A549 (cell line): ENCODE data around the gene CELF2. TPM values are rescaled to one million over a fixed set of nuclear protein-coding genes. Genes with fewer than 3 reads are reported as not detected.

Source experiments
- ATAC-seq, 2 experiments: fragments of 200-7000 bp in 1 of 2; fragments of >200 bp in 1 of 2; cut with Nextera tagmentation in 1 of 2; cut with Tn5 transposase in 1 of 2; 3 replicates each; pipeline versions ENCODE4 v1.8.0 to v1.9.1; 2018 to 2020; ENCODE audit warnings: mild to moderate bottlenecking in 1 of 2, moderate library complexity in 1 of 2
- CTCF ChIA-PET: fragments of 300-600 bp; sonication (Branson Sonifier 250); formaldehyde crosslinking; extraction: SDS; loops from one replicate; lab custom pipeline; 2021; ENCODE audit warnings: antibody characterized with exemption, inconsistent platforms; lab: Yijun Ruan, JAX
- POLR2A ChIA-PET: fragments of 350-600 bp; formaldehyde crosslinking; extraction: SDS; loops from one replicate; lab custom pipeline; 2021; ENCODE audit warnings: antibody characterized with exemption, inconsistent platforms; lab: Yijun Ruan, JAX
- DNase-seq, 2 experiments: peaks; one replicate each; pipeline versions ENCODE4 v3.0.0 to v3.0.0-alpha.2; 2011 to 2016; ENCODE audit warnings: low read depth in 1 of 2, low spot score in 1 of 2
- FAIRE-seq: peaks from 2 replicates; lab custom pipeline; 2011; peaks lifted over from hg19 to GRCh38; lab: Jason Lieb, UNC
- H3K27ac ChIP-seq, 2 experiments: fragments of >200 bp; sonication (Bioruptor Twin); formaldehyde crosslinking; 3 replicates each; pipeline ENCODE4 v1.5.1; 2016 to 2017
- H3K4me1 ChIP-seq: fragments of >200 bp; sonication (Bioruptor Twin); formaldehyde crosslinking; 3 replicates; pipeline ENCODE4 v1.6.1; 2016
- H3K4me2 ChIP-seq: fragments of >200 bp; sonication (Bioruptor Twin); formaldehyde crosslinking; 3 replicates; pipeline ENCODE4 v1.6.1; 2016
- H3K4me3 ChIP-seq: fragments of >200 bp; sonication (Bioruptor Twin); formaldehyde crosslinking; 3 replicates; pipeline ENCODE4 v1.5.1; 2016
- H3K9me3 ChIP-seq: fragments of >200 bp; sonication (Bioruptor Twin); formaldehyde crosslinking; 3 replicates; pipeline ENCODE4 v1.6.1; 2016
- CEBPB ChIP-seq, 2 experiments: fragments of >200 bp in 1 of 2; sonication (Bioruptor Twin) in 1 of 2; formaldehyde crosslinking in 1 of 2; IDR thresholded peaks; 2 replicates each; pipeline ENCODE4 v1.6.1; 2012 to 2016
- CHD2 ChIP-seq: fragments of 150-350 bp; IDR thresholded peaks from 2 replicates; pipeline ENCODE4 v1.6.1; 2014; ENCODE audit warnings: low read length; ENCODE audit not compliant: partially characterized antibody
- CTCF ChIP-seq: fragments of >200 bp; sonication (Bioruptor Twin); formaldehyde crosslinking; IDR thresholded peaks from 3 replicates; pipeline ENCODE4 v1.5.1; 2016
- EHMT2 ChIP-seq: fragments of 200-600 bp; sonication (generic); IDR thresholded peaks from 2 replicates; pipeline ENCODE4 v1.6.1; 2016; ENCODE audit warnings: antibody characterized with exemption, low read depth, mild to moderate bottlenecking, moderate library complexity
- ESRRA ChIP-seq: fragments of 150-350 bp; IDR thresholded peaks from 2 replicates; pipeline ENCODE4 v1.6.1; 2014; ENCODE audit warnings: mild to moderate bottlenecking, low read length, borderline replicate concordance
- FOXS1 ChIP-seq: fragments of 250-450 bp; sonication (Bioruptor Pico); IDR thresholded peaks from 2 replicates; pipeline ENCODE4 v1.5.0; 2020; ENCODE audit warnings: mild to moderate bottlenecking, moderate library complexity
- HDAC2 ChIP-seq: fragments of 200-600 bp; sonication (generic); IDR thresholded peaks from 2 replicates; pipeline ENCODE4 v1.6.1; 2016
- HEYL ChIP-seq: fragments of 250-450 bp; sonication (Bioruptor Pico); IDR thresholded peaks from 2 replicates; pipeline ENCODE4 v1.8.0; 2021; ENCODE audit warnings: mild to moderate bottlenecking, moderate library complexity
- HOXB5 ChIP-seq: fragments of 250-450 bp; sonication (Bioruptor Pico); IDR thresholded peaks from 2 replicates; pipeline ENCODE4 v1.5.0; 2020; ENCODE audit warnings: mild to moderate bottlenecking, moderate library complexity
- JUNB ChIP-seq: fragments of >200 bp; sonication (Bioruptor Twin); formaldehyde crosslinking; IDR thresholded peaks from 2 replicates; pipeline ENCODE4 v1.6.1; 2016
- KDM1A ChIP-seq: fragments of 200-600 bp; sonication (generic); IDR thresholded peaks from 2 replicates; pipeline ENCODE4 v1.6.1; 2016; ENCODE audit warnings: low read depth, mild to moderate bottlenecking
- MYC ChIP-seq: IDR thresholded peaks from 2 replicates; pipeline ENCODE4 v1.6.1; 2012; ENCODE audit warnings: mild to moderate bottlenecking, inconsistent platforms, low read length, improper control_type of control experiment, borderline replicate concordance
- NFE2L2 ChIP-seq: fragments of 150-350 bp; conservative IDR thresholded peaks from 2 replicates; pipeline ENCODE4 v1.6.1; 2014; ENCODE audit warnings: low read length
- NPAS2 ChIP-seq: fragments of 250-450 bp; sonication (Bioruptor Pico); IDR thresholded peaks from 2 replicates; pipeline ENCODE4 v1.8.0; 2022; ENCODE audit warnings: mild to moderate bottlenecking, moderate library complexity, borderline replicate concordance
- NR3C1 ChIP-seq: fragments of >200 bp; sonication (Bioruptor Twin); formaldehyde crosslinking; IDR thresholded peaks from 3 replicates; pipeline ENCODE4 v1.6.1; 2017
- POLR2A ChIP-seq: IDR thresholded peaks from 2 replicates; pipeline ENCODE4 v1.6.1; 2012; ENCODE audit warnings: mild to moderate bottlenecking, low read length
- RCOR1 ChIP-seq: fragments of 150-350 bp; IDR thresholded peaks from 2 replicates; pipeline ENCODE4 v1.6.1; 2014; ENCODE audit warnings: antibody characterized with exemption, low read length, low read depth
- RNF2 ChIP-seq: fragments of 200-600 bp; sonication (generic); IDR thresholded peaks from 2 replicates; pipeline ENCODE4 v1.6.1; 2016; ENCODE audit warnings: low read depth, mild to moderate bottlenecking, antibody characterized with exemption, moderate library complexity, borderline replicate concordance
- SREBF2 ChIP-seq: fragments of 450-650 bp; IDR thresholded peaks from 2 replicates; pipeline ENCODE4 v1.6.1; 2014; ENCODE audit warnings: mild to moderate bottlenecking, moderate library complexity
- TP53 ChIP-seq: fragments of 250-450 bp; sonication (Bioruptor Pico); IDR thresholded peaks from 2 replicates; pipeline ENCODE4 v1.5.0; 2021; ENCODE audit warnings: mild to moderate bottlenecking, moderate library complexity
- ZNF302 ChIP-seq: fragments of 250-450 bp; sonication (Bioruptor Pico); IDR thresholded peaks from 2 replicates; pipeline ENCODE4 v1.9.0; 2021; ENCODE audit warnings: inconsistent platforms, mild to moderate bottlenecking, moderate library complexity
- ZSCAN20 ChIP-seq: fragments of 250-450 bp; sonication (Bioruptor Pico); IDR thresholded peaks from 2 replicates; pipeline ENCODE4 v1.8.0; 2022; ENCODE audit warnings: mild to moderate bottlenecking, moderate library complexity
- WGBS: methylation state at CpG from one replicate; pipeline ENCODE4 v1.1.6; 2017; ENCODE audit errors: missing lambda C conversion rate; 5-methylcytosine and 5-hydroxymethylcytosine counted together
- polyA plus RNA-seq, 4 experiments: library from polyadenylated mRNA; depleted of rRNA in 3 of 4; stranded (reverse); fragments of >200 nt; fragmentation: RNase III in 1 of 4; extraction: RNeasy Plus Mini Kit Qiagen cat#74134 plus additional on column Dnase treatment in 1 of 4; gene quantifications; 2 replicates in 3 of 4; 3 replicates in 1 of 4; pipeline ENCODE4 v1.2.3, GENCODE V29; 2011 to 2017
- TF ChIP-seq, protein P1 (sequence below): fragments of 200-600 bp; sonication (generic); IDR thresholded peaks from 2 replicates; pipeline ENCODE4 v1.6.1; 2016; ENCODE audit warnings: antibody characterized with exemption, mild to moderate bottlenecking, moderate library complexity
- TF ChIP-seq, protein P2 (sequence below): fragments of 250-450 bp; sonication (Bioruptor Pico); IDR thresholded peaks from 2 replicates; pipeline ENCODE4 v1.5.0; 2021; ENCODE audit warnings: mild to moderate bottlenecking, moderate library complexity, borderline replicate concordance
- TF ChIP-seq, protein P3 (sequence below): fragments of 250-450 bp; sonication (Bioruptor Pico); IDR thresholded peaks from 2 replicates; pipeline ENCODE4 v1.5.0; 2020; ENCODE audit warnings: low read depth, mild to moderate bottlenecking, moderate library complexity

CELF2 gene
- polyA plus RNA-seq, 2 of the 4 experiments (the other 2 are of a cell fraction): 0.01 to 0.03 TPM

GRCh38 chr10:11017000-11017569, 587 bp upstream of the CELF2 start:
- TF ChIP-seq KDM1A: no peak
- no peak for TF ChIP-seq RCOR1
- no peak for TF ChIP-seq HDAC2
- TF ChIP-seq, protein P1, sequence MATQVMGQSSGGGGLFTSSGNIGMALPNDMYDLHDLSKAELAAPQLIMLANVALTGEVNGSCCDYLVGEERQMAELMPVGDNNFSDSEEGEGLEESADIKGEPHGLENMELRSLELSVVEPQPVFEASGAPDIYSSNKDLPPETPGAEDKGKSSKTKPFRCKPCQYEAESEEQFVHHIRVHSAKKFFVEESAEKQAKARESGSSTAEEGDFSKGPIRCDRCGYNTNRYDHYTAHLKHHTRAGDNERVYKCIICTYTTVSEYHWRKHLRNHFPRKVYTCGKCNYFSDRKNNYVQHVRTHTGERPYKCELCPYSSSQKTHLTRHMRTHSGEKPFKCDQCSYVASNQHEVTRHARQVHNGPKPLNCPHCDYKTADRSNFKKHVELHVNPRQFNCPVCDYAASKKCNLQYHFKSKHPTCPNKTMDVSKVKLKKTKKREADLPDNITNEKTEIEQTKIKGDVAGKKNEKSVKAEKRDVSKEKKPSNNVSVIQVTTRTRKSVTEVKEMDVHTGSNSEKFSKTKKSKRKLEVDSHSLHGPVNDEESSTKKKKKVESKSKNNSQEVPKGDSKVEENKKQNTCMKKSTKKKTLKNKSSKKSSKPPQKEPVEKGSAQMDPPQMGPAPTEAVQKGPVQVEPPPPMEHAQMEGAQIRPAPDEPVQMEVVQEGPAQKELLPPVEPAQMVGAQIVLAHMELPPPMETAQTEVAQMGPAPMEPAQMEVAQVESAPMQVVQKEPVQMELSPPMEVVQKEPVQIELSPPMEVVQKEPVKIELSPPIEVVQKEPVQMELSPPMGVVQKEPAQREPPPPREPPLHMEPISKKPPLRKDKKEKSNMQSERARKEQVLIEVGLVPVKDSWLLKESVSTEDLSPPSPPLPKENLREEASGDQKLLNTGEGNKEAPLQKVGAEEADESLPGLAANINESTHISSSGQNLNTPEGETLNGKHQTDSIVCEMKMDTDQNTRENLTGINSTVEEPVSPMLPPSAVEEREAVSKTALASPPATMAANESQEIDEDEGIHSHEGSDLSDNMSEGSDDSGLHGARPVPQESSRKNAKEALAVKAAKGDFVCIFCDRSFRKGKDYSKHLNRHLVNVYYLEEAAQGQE: no peak
- TF ChIP-seq, all 56 proteins: peak for 0
- Histone ChIP-seq H3K4me1 (peaks cover 7% of the 10 kb centered on the region; the same call in 1 of the 3 replicates), H3K4me2 (peak overlapping the region; percentile 98), H3K27ac (peak overlapping the region in 1 of 2 experiments; percentile 56; a peak in 1 of 6 replicates), H3K4me3 (peak overlapping the region; percentile 48), H3K9me3 (no peaks in the 10 kb centered on the region)
- DNase-seq (no peak), ATAC-seq (0 out of 6 replicates have a peak, but pooled peaks of 1 of the 2 experiments have one; percentile 31), FAIRE-seq (no peak)
- ChIA-PET CTCF (interaction anchor here (1.2 kb wide), 1 partner anchor 9 kb away, joined by 4 read pairs; no protein-coding TSS in a partner anchor), POLR2A (no interaction called here)
- 30% methylated on average over 15 of the region's 19 CpGs for WGBS

DNA sequence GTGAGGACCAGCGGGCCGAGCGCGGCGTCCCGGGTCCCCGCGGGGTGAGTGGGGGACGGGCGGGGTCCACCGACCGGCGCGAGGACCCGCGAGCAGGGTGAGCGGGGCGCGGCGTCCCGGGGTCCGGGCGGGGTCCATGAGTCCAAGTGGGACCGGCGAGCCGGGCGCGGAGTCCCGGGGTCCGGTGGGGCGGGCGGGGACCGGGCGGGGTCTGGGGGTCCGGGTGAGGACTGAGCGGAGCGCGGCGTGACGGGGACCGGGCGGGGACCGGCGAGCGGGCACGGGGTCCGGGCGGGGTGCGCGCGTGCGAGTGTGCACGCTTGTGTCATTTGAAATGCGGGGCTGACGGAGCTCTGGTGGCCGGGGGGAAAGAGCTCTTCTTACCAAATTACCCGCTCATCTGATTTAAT, 765 bp downstream of the CELF2 start:
- POLR2A ChIA-PET: no interaction called here
- DNase-seq (no peak), ATAC-seq (no peak), FAIRE-seq (no peak)
- 40% methylated on average over 6 of the region's 57 CpGs for WGBS
- peak overlapping the region; percentile 98 for H3K4me2 ChIP-seq
- peak overlapping the region; percentile 48 for H3K4me3 ChIP-seq
- H3K27ac ChIP-seq: no peak overlapping the region
- TF ChIP-seq RCOR1 (no peak), ESRRA (no peak), NPAS2 (CRISPR knock-in tag) (no peak), ZSCAN20 (CRISPR knock-in tag) (no peak), FOXS1 (CRISPR knock-in tag) (no peak), TP53 (CRISPR knock-in tag) (no peak), JUNB (no peak), CEBPB (IDR thresholded peaks at IDR 0.05) (no peak), CHD2 (no peak), HEYL (no peak)
- no peaks in the 10 kb centered on the region for H3K9me3 ChIP-seq
- H3K4me1 ChIP-seq: peaks cover 7% of the 10 kb centered on the region; the same call in 1 of the 3 replicates
- CTCF ChIA-PET: no interaction called here

GRCh38 chr10:11018855-11019631, 1.4 kb downstream of the CELF2 start:
- Histone ChIP-seq H3K4me2 (peak overlapping the region; percentile 98; the same call in 1 of the 3 replicates), H3K27ac (no peak overlapping the region), H3K9me3 (no peaks in the 10 kb centered on the region), H3K4me1 (peaks cover 7% of the 10 kb centered on the region; the same call in 1 of the 3 replicates), H3K4me3 (no peak overlapping the region)
- 22% methylated on average over 11 of the region's 11 CpGs for WGBS
- ATAC-seq: no peak
- FAIRE-seq: no peak
- CTCF ChIA-PET: interaction anchor here (1.2 kb wide), 1 partner anchor 14 kb away, joined by 3 read pairs; no protein-coding TSS in a partner anchor
- POLR2A ChIA-PET: no interaction called here
- DNase-seq: no peak
- no peak for TF ChIP-seq POLR2A
- TF ChIP-seq MYC: no peak
- no peak for TF ChIP-seq SREBF2
- TF ChIP-seq HOXB5 (CRISPR knock-in tag): no peak
- TF ChIP-seq, protein P2, sequence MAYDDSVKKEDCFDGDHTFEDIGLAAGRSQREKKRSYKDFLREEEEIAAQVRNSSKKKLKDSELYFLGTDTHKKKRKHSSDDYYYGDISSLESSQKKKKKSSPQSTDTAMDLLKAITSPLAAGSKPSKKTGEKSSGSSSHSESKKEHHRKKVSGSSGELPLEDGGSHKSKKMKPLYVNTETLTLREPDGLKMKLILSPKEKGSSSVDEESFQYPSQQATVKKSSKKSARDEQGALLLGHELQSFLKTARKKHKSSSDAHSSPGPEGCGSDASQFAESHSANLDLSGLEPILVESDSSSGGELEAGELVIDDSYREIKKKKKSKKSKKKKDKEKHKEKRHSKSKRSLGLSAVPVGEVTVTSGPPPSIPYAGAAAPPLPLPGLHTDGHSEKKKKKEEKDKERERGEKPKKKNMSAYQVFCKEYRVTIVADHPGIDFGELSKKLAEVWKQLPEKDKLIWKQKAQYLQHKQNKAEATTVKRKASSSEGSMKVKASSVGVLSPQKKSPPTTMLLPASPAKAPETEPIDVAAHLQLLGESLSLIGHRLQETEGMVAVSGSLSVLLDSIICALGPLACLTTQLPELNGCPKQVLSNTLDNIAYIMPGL (CRISPR knock-in tag): no peak
- no peak for TF ChIP-seq NFE2L2
- no peak for TF ChIP-seq RNF2
- no peak for TF ChIP-seq ZNF302 (CRISPR knock-in tag)
- TF ChIP-seq, protein P3, sequence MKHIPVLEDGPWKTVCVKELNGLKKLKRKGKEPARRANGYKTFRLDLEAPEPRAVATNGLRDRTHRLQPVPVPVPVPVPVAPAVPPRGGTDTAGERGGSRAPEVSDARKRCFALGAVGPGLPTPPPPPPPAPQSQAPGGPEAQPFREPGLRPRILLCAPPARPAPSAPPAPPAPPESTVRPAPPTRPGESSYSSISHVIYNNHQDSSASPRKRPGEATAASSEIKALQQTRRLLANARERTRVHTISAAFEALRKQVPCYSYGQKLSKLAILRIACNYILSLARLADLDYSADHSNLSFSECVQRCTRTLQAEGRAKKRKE (CRISPR knock-in tag): no peak
- TF ChIP-seq EHMT2: no peak
- TF ChIP-seq CTCF: no peak
- TF ChIP-seq NR3C1: no peak
